Gastroesophageal sphincter (tissue), 3 donors: ENCODE results near the gene SIGLEC8.

ENCODE experiments used
- CTCF ChIP-seq, 4 experiments: fragments of 200-600 bp in 2 of 4; fragments of 450-650 bp in 2 of 4; sonication (generic) in 1 of 4; IDR thresholded peaks; one replicate each; pipeline ENCODE4 v1.5.1; 2017 to 2019; ENCODE audit warnings: antibody characterized with exemption in 4 of 4, mild to moderate bottlenecking in 2 of 4, moderate library complexity in 2 of 4
- POLR2A ChIP-seq, 2 donors: fragments of 450-650 bp; IDR thresholded peaks; one replicate each; pipeline ENCODE4 v1.6.1; 2017; ENCODE audit warnings: antibody characterized with exemption in 2 of 2, mild to moderate bottlenecking in 2 of 2, moderate library complexity in 1 of 2
- POLR2AphosphoS5 ChIP-seq: sonication (generic); formaldehyde crosslinking; IDR thresholded peaks from one replicate; pipeline ENCODE4 v1.6.1; 2017; ENCODE audit warnings: antibody characterized with exemption

GRCh38 chr19:51479531-51480331 is 21.5 kb upstream of the SIGLEC8 start:
- TF ChIP-seq POLR2AphosphoS5 (no peak), POLR2A (IDR thresholded peaks at IDR 0.05) (no peak), CTCF (IDR thresholded peaks at IDR 0.05) (no peak)
